Measurements from ENCODE around the gene NAV1.
"Not testable (repeated sequence)": the region's sequence is repeated elsewhere in the genome, so short reads cannot be mapped to it uniquely, and the experiment has no call there.

The NAV1 gene

GRCh38 chr1:201566933-201567801, 28.2 kb downstream of the NAV1 start:
- no peak for DNase-seq

- DNase-seq = no peak
Measured at GRCh38 chr1:201568265-201568664, 29.3 kb downstream of the NAV1 start.

GRCh38 chr1:201568859-201569294, 29.9 kb downstream of the NAV1 start:
- no peak for DNase-seq

DNA sequence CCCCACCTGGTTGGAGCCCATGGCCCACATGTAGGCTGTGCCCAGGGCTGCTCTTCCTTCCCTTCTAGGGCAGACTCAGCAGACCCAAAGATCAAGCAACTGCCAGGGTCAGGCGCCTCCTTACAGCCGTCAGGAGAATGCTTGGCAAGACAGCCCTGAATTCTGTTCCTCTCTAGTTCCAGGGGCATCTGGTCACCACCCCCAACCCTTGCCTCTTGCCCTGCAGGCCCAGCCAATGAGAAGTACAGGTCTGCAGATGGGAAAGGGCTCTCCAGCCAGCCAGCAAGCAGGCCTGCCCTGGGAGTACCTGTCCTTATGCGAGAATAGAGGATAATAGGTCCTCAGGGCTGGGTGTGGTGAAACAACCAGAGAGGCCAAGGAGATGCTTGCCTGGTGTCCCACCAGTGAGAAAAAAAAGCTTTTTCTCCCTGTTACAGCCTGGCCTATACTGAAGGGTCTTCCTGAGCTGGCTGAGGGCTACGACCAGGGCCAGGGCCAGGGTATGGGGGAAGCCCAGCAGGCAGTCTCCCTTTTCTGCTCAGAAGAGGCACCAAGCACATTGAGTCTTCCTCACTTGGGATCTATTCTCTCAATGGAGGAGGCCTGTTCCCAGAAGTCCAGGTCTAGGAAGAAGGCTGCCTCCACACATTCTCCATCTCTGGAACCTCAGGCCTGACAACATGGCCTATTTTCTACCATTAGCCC, 31.4 kb downstream of the NAV1 start:
- DNase-seq = no peak

GRCh38 chr1:201570886-201571624, 32.1 kb downstream of the NAV1 start:
- DNase-seq = no peak

DNA sequence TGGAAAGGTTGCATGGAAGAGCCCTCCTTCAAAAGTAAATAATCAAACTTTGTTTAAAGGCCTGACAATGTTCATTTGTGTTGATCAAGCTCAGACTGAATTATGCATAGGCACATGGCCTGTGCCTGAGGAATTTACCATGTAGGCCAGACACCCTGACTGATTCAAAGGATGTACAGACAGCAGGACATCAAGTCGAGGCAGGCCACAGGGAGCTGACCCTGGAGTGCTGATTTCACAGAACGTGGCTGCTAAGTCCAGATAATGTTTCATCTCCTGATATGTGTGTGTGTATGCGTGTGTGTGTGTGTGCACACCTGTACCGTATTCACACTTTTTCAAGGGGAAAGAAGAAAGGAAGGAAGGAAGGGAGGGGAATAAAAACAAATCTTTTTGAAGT, 34.1 kb downstream of the NAV1 start:
- DNase-seq = no peak

GRCh38 chr1:201573923-201574322, 35.0 kb downstream of the NAV1 start:
- DNase-seq = no peak

GRCh38 chr1:201575912-201576311, 37.0 kb downstream of the NAV1 start:
- DNase-seq = no peak

DNA sequence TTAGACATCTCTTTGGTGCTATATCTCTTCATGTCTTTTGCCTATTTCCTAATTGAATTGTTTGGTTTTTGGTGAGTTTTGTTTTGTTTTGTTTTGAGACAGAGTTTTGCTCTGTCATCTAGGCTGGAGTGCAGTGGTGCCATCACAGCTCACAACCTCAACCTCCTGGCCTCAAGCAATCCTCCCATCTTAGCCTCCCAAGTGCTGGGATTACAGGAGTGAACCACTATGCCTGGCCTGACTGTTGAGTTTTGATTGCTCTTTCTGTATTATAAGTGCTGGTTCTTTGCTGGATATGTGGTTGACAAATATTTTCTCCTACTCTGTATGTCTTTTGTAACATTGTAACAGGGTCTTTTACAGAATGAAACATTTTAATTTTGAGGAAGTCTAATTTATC, 38.0 kb downstream of the NAV1 start:
- no peak for DNase-seq

GRCh38 chr1:201578008-201578888, 39.3 kb downstream of the NAV1 start:
- DNase-seq = no peak

DNA sequence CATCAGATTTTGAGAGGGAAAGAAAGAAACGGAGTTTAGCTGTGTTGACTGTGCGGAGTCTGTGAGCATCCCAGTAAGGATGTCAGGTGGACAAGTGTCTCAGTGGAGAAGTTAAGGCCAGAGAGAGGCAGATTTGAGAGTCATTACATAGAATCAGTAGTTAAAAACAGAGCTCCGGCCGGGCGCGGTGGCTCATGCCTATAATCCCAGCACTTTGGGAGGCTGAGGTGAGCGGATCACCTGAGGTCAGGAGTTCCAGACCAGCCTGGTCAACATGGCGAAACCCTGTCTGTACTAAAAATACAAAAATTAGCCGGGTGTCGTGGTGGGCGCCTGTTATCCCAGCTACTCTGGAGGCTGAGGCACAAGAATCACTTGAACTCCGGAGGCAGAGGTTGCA, 42.4 kb downstream of the NAV1 start:
- DNase-seq = not testable (repeated sequence)

DNA sequence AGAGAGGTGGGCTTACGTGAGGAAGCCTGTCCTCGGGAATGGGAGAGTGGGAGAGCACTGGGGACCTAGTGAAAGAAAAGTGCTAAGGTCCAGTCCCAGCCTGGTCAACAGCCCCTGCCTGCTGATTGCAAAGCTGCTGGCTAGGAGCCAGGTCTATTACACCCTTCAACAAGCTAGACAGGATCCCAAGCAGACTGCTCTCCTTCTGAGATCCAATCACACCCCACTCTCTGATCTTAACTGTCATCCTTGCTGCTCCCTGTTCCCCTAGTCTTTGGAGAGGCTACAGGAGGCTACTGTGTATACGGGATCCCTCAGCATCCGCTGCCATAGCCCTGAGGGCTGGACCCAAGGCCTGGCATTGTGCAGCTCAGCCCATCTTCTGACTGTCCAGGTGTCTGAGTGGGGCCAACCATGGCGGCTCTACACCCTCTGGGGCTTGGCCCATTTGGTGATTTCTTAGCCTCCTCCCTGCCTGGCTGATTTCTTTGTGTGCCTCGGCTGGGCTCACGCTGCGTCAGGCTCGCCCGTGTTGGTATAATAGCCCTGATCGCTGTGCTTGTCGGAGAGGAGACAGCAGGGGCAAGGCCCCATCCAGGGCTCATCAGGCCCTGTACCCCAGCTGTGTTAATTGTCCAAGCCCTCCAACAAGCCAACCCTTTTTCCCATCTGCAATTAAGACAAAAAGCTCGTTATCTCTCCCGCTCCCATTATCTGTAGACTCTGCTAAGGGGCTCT, 43.9 kb downstream of the NAV1 start:
- DNase-seq = no peak

GRCh38 chr1:201583663-201584062, 44.7 kb downstream of the NAV1 start:
- DNase-seq = no peak

- DNase-seq = no peak
Measured at GRCh38 chr1:201584471-201585092, 45.7 kb downstream of the NAV1 start.

DNA sequence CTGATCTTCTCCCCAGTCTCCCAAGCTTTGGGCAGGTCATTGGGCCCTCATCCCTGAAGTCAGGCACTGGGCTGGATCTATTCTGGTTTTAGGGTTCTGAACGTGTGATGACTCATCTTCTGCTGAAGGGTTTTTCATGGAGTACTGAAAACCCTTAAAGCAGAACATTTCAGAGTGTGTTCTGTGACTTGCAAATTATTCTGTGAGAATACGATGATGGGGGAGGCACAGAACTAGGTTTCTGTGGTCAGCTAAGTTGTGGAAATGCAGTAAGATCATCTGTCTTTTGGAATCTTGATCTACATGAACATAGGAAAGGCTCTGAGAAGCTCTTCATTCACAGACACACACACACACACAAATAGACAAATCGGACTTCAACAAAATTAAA, 46.2 kb downstream of the NAV1 start:
- DNase-seq = no peak

DNA sequence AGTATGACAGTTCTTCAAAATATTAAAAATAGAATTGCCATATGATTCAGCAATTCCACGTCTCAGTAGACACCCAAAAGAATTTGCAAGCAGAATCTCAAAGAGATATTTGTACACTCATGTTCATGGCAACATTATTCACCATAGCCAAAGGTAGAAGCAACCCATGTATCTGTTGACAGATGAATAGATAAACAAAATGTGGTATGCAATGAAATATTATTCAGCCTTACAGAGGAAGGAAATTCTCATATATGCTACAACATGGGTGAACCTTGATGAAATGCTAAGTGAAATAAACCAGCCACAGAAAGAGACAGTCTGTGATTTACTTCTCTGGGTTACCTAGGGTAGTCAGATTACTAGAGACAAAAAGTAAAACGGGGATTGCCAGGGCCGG, 47.0 kb downstream of the NAV1 start:
- DNase-seq = no peak

DNA sequence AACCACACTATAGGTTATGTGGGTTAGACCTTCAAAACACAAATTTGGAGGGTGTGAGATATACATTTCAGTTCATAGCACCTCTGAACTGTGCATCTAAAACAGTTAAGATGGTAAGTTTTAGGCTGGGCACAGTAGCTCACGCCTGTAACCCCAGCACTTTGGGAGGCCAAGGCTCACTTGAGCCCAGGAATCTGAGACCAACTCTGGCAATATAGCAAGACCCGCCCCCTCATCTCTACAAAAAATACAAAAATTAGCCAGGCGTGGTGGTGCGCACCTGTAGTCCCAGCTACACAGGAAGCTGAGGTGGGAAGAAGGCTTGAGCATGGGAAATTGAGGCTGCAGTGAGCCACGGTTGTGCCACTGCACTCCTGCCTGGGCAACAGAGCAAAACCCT, 47.9 kb downstream of the NAV1 start:
- no peak for DNase-seq

DNA sequence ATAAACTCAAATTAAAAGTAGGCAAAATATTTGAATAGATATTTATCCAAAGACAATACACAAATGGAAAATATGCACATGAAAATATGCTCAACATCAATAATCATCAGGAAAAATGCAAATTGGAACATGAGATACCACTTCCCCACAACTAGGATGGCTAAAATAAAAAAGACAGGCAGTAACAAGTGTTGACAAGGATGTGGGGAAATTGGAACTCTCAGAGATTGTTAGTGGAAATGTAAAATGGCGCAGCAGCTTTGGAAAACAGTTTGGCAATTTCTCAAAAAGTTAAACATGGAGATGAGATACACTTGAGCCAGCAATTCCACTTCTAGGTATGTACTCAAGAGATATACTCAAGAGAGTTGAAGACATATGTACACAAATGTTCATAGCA, 48.8 kb downstream of the NAV1 start:
- no peak for DNase-seq
